Esophagus squamous epithelium (tissue), 4 donors: ENCODE data around the gene C4orf17.
A peak's percentile ranks its signal among the peaks of the same experiment; 100 is the strongest.

Experiments used
- CTCF ChIP-seq, 6 experiments: fragments of 450-650 bp in 4 of 6; fragments of 200-600 bp in 2 of 6; sonication (generic) in 2 of 6; IDR thresholded peaks; one replicate each; pipeline ENCODE4 v1.5.1; 2016 to 2019; ENCODE audit warnings: antibody characterized with exemption in 6 of 6, mild to moderate bottlenecking in 4 of 6, moderate library complexity in 4 of 6
- POLR2A ChIP-seq, 4 donors: fragments of 450-650 bp; IDR thresholded peaks; one replicate each; pipeline ENCODE4 v1.6.1; 2017; ENCODE audit warnings: antibody characterized with exemption in 4 of 4, mild to moderate bottlenecking in 4 of 4, moderate library complexity in 3 of 4

- TF ChIP-seq CTCF (IDR thresholded peaks at IDR 0.05): peak; percentile 73 to 94 (median 83)
- no peak for TF ChIP-seq POLR2A (IDR thresholded peaks at IDR 0.05)
These were observed 47.9 kb upstream of the C4orf17 start for GRCh38 chr4:99462875-99463464.
